GM12892 (cell line): Measurements from ENCODE around the gene SMIM30. TPM values are rescaled to one million over a fixed set of nuclear protein-coding genes. Genes with fewer than 3 reads are reported as not detected.
A peak's percentile ranks its signal among the peaks of the same experiment; 100 is the strongest.
"Not testable (repeated sequence)": the region's sequence is repeated elsewhere in the genome, so short reads cannot be mapped to it uniquely, and the experiment has no call there.

Source experiments
- DNase-seq: peaks from one replicate; pipeline ENCODE4 v3.0.0; 2011; ENCODE audit not compliant: insufficient read length
- FAIRE-seq: peaks from 2 replicates; lab custom pipeline; 2011; peaks lifted over from hg19 to GRCh38; lab: Jason Lieb, UNC
- POLR2A ChIP-seq: IDR thresholded peaks from 2 replicates; pipeline ENCODE4 v1.6.1; 2011; ENCODE audit warnings: low read depth, low read length, control low read depth
- POLR2AphosphoS5 ChIP-seq: IDR thresholded peaks from 2 replicates; pipeline ENCODE4 v1.6.1; 2011; ENCODE audit warnings: low read depth, low read length, control low read depth
- TAF1 ChIP-seq: IDR thresholded peaks from 2 replicates; pipeline ENCODE4 v1.6.1; 2011; ENCODE audit warnings: low read depth, mild to moderate bottlenecking, control low read depth, low read length, borderline replicate concordance
- polyA plus RNA-seq: library from polyadenylated mRNA; unstranded; fragments of >200 nt; gene quantifications from one replicate; pipeline ENCODE4 v1.2.1, GENCODE V29; 2012; ENCODE audit warnings: missing spikeins, inconsistent platforms; ENCODE audit not compliant: missing spikeins

The SMIM30 gene
- 85.1 TPM for polyA plus RNA-seq

GRCh38 chr7:113118074-113118959 lies at the start of gene SMIM30:
Gene SMIM30, minus strand, starts transcription at chr7:113118554. Its CDS starts 976 bp downstream, at chr7:113117578.
- FAIRE-seq, result peak; percentile 98
- DNase-seq, result peak; percentile 40
- TF ChIP-seq TAF1, result peak; percentile 88
- peak; percentile 75 for TF ChIP-seq POLR2A
- 0 out of 2 replicates have a peak, but pooled peaks have one; percentile 67 for TF ChIP-seq POLR2AphosphoS5

DNA sequence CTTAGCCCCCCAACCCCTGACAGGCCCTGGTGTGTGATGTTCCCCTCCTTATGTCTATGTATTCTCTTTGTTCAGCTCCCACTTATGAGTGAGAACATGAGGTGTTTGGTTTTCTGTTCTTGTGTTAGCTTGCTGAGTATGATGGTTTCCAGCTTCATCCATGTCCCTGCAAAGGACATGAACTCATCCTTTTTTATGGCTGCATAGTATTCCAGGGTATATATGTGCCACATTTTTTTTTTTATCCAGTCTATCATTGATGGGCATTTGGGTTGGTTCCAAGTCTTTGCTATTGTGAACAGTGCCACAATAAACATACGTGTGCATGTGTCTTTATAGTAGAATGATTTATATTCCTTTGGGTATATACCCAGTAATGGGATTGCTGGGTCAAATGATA lies 47.8 kb upstream of the SMIM30 start:
- FAIRE-seq, result not testable (repeated sequence)

GRCh38 chr7:113161050-113161449 lies 42.7 kb upstream of the SMIM30 start:
- FAIRE-seq (no peak), DNase-seq (no peak)
- TF ChIP-seq POLR2AphosphoS5, result no peak
- no peak for TF ChIP-seq TAF1
- no peak for TF ChIP-seq POLR2A

More for the DNA sequence above, 47.8 kb upstream of the SMIM30 start:
- DNase-seq, result not testable (repeated sequence)

GRCh38 chr7:113159746-113160339 lies 41.5 kb upstream of the SMIM30 start:
- no peak for TF ChIP-seq POLR2AphosphoS5
- TF ChIP-seq TAF1, result no peak
- peak; percentile 33 for FAIRE-seq
- DNase-seq, result no peak

GRCh38 chr7:113158756-113159155 lies 40.4 kb upstream of the SMIM30 start:
- DNase-seq, result no peak
- no peak for FAIRE-seq
- TF ChIP-seq TAF1 (no peak), POLR2A (no peak), POLR2AphosphoS5 (no peak)

GRCh38 chr7:113154117-113154516 lies 35.8 kb upstream of the SMIM30 start:
- DNase-seq (no peak), FAIRE-seq (no peak)
- TF ChIP-seq POLR2AphosphoS5, result no peak
- TF ChIP-seq TAF1, result no peak
- TF ChIP-seq POLR2A, result no peak

DNA sequence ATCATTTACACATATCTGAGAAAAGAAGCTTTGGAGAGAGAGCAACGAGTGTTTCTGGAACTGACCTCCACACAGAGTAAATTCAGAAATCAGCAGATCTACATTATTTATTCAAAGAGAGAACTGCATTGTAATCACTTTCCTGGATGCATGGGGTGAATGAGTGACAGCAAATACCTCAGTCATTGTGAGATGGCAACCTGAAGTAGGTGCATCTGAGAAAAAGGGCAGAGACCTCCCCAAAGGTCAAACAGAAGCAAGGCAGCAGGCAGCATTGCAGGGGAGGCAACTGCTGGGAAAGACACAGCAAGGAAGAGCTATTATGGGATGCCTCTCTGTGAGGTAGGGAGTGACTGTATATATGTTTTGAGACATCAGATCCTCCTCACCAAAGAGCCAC lies 26.5 kb upstream of the SMIM30 start:
- DNase-seq (no peak), FAIRE-seq (no peak)
- TF ChIP-seq POLR2AphosphoS5, result no peak
- no peak for TF ChIP-seq POLR2A
- TF ChIP-seq TAF1, result no peak

DNA sequence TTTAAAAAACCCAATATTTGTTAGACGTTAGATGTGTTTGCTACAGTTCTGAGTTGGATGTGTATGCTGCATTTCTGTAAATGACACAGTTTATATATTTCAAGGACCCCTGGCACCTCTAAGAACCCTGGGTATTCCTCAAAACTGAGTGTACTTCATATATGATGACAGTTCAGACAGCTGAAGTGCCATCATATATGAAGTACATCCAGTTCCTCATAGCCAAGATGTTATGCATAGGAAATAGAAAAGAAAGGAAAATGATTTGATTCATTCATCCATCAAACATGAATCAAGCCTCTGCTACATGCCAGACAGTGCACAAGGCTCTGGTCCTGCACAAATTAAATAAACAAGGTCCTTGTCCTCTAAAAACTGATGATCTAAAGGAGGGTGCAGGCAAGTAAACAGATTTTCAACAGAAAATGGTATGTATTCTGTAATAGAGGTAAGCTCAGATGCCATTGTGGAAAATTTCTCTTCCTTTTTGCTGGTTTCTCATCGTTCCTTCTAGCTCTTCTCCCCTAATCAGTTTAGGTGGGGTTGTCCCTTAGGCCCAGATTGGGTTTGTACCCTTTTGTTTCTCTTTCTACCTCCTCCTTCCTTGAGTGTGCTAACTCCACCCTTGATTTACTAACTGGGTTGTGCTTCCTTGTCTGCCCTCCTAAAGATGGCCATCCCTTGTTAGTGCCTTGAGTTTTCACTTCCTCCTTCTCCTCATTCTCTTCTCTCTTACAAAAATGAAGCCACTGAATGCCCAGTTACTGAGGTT lies 25.3 kb upstream of the SMIM30 start:
- TF ChIP-seq TAF1 (no peak), POLR2AphosphoS5 (no peak), POLR2A (no peak)
- FAIRE-seq (no peak), DNase-seq (no peak)

DNA sequence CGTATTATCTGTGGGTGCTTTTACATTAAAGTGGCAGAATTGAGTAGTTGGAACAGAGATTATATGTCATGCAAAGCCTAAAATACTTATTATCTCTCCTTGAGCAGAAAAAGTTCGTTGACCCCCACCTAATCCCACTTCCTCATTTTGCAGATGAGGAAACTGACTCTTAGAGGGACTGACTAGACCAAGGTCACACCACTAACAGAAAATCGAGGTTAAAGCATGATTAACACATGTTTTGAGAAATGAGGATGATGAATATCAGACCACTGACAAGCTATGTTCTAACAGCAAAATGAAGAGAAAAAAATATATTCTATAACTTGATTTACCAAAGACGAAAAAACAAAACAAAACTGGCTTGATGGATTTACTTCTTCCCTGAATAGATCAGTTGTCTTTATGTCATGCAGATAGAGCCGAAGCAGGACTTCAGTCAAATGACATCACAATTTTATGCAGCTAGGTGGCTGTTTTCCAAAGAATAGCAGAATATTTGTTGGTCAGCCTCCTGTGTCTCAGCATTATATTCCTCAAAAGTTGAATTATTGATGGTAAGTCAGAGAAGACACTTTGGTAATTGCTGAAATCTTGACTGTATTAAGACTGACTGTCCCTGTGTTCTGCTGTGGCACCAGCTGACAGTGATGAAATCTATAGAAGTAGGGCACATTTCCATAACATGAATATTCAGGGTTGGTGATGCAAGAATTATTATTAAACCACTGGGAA lies 24.2 kb upstream of the SMIM30 start:
- FAIRE-seq (peak; percentile 92), DNase-seq (no peak)
- TF ChIP-seq POLR2AphosphoS5 (no peak), TAF1 (no peak), POLR2A (no peak)

GRCh38 chr7:113141803-113142202 lies 23.4 kb upstream of the SMIM30 start:
- FAIRE-seq (no peak), DNase-seq (no peak)
- TF ChIP-seq TAF1 (no peak), POLR2A (no peak)

DNA sequence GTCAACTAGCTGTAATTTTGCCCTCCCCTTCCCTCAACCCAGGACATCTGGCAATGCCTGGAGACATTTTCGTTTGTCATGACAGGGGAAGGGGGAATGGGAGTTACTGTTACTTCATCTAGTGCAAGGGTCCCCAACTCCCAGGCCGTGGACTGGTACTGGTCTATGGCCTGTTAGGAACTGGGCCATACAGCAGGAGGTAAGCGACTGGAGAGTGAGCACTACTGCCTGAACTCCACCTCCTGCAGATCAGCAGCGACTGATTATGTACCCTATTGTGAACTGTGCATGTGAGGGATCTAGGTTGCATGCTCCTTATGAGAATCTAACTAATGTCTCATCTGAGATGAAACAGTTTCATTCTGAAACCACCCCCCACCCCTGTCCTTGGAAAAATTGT lies 22.6 kb upstream of the SMIM30 start:
- TF ChIP-seq POLR2AphosphoS5, result no peak
- no peak for TF ChIP-seq TAF1
- no peak for TF ChIP-seq POLR2A
- DNase-seq (no peak), FAIRE-seq (no peak)
